ENCODE measurements around the gene YTHDF2. TPM values are rescaled to one million over a fixed set of nuclear protein-coding genes. Genes with fewer than 3 reads are reported as not detected.

Gene YTHDF2
- total RNA-seq, 1 experiment from 2014 or later: 200 TPM

GRCh38 chr1:28811369-28811765 lies 74.6 kb downstream of the YTHDF2 start:
- Mint-ChIP-seq H3K27me3 (ENCODE audit: low read depth) (peaks cover 52% of the 10 kb centered on the region), H3K27ac (no peak overlapping the region)
- WGBS (ENCODE audit: extremely low coverage, insufficient read length, low lambda C conversion rate): no CpG with 5 or more reads among the region's 9 CpGs

More at GRCh38 chr1:28811369-28811765, 74.6 kb downstream of the YTHDF2 start:
- Histone ChIP-seq H2BK120ac (ENCODE audit: low read depth, low read length, poor library complexity, severe bottlenecking) (no peak overlapping the region), H2AFZ (ENCODE audit: low read length) (no peak overlapping the region), H3K56ac (ENCODE audit: insufficient read length, low read depth, low read length) (no peak overlapping the region), H3K9me3 (ENCODE audit: control insufficient read depth, low read depth, low read length) (no peaks in the 10 kb centered on the region), H4K20me1 (ENCODE audit: control insufficient read depth, insufficient read depth, insufficient read length) (no peaks in the 10 kb centered on the region), H3K4ac (ENCODE audit: low read depth, low read length) (no peak overlapping the region), H3K79me2 (ENCODE audit: insufficient read depth, low read length) (no peaks in the 10 kb centered on the region), H2BK15ac (ENCODE audit: low read depth, low read length) (no peak overlapping the region), H3K4me2 (ENCODE audit: insufficient read depth, insufficient read length, low read length) (peak overlapping the region; percentile 29), H3K4me1 (ENCODE audit: insufficient read depth, low read length) (no peaks in the 10 kb centered on the region), H3K23me2 (ENCODE audit: insufficient read length, low read depth, low read length, poor library complexity, severe bottlenecking) (no peaks in the 10 kb centered on the region), H3K18ac (ENCODE audit: insufficient read length, low read depth, low read length) (no peak overlapping the region), H4K5ac (ENCODE audit: insufficient read length, low read depth, low read length) (no peak overlapping the region), H3K23ac (ENCODE audit: insufficient read length, low read depth, low read length) (no peak overlapping the region), H3K9ac (ENCODE audit: extremely low read depth, insufficient read length, low read length) (no peak overlapping the region), H3K14ac (ENCODE audit: insufficient read depth, low read length) (no peak overlapping the region), H2BK5ac (ENCODE audit: insufficient read length, low read length) (no peak overlapping the region), H2BK20ac (ENCODE audit: low read depth, low read length, poor library complexity, severe bottlenecking) (no peak overlapping the region), H3T11ph (ENCODE audit: low read length) (no peak overlapping the region), H3K79me1 (ENCODE audit: insufficient read depth, low read depth, low read length, poor library complexity, severe bottlenecking) (no peaks in the 10 kb centered on the region), H3K27ac (ENCODE audit: insufficient read length, low read depth, low read length) (no peak overlapping the region), H4K8ac (replicated peaks; ENCODE audit: insufficient read length, low read depth, low read length) (no peak overlapping the region), H2BK12ac (ENCODE audit: insufficient read length, low read depth, low read length) (no peak overlapping the region), H4K91ac (ENCODE audit: insufficient read length, low read depth, low read length) (no peak overlapping the region), H3K27me3 (ENCODE audit: insufficient read depth, low read length) (peaks cover 25% of the 10 kb centered on the region), H2AK5ac (ENCODE audit: insufficient read length, low read length) (no peak overlapping the region)
- H3K4me3 Mint-ChIP-seq: peak overlapping the region; percentile 52 to 76
- no peak for DNase-seq
- no peak for TF ChIP-seq CTCF (conservative IDR thresholded peaks at IDR 0.05)
- H3K36me3 Mint-ChIP-seq (ENCODE audit: insufficient read depth in 1 of 3, low read depth in 3 of 3): peaks cover 0 to 8% (median 5%) of the 10 kb centered on the region in 3 experiments; a peak in 3 of 7 replicates
- H3K9me3 Mint-ChIP-seq: peaks cover 2 to 10% of the 10 kb centered on the region in 2 experiments; a peak in 3 of 5 replicates
- H3K4me1 Mint-ChIP-seq: peaks cover 13 to 29% of the 10 kb centered on the region in 2 experiments

Data from H9 (cell line).